ENCODE results near the gene EMP1.

DNA sequence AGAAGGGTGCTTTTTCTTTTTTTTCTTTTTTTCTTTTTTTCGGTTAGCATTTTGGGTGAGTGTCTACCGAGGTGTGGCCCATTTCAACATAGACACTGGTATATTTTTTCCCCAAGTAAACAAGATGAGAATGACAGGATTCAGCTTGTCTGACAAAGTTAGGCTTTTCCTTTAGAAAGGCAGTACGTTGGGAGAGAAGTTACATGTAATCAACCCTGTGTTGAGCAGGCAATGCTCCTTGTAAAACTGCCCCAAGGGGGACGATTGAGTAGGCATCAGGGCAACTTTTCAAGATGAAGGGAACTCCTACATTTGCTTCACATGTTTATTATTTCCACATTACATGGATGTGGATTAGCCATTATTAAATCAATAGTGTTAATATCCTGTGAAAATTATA lies 1.7 kb downstream of the EMP1 start:
- TF ChIP-seq, protein P1, sequence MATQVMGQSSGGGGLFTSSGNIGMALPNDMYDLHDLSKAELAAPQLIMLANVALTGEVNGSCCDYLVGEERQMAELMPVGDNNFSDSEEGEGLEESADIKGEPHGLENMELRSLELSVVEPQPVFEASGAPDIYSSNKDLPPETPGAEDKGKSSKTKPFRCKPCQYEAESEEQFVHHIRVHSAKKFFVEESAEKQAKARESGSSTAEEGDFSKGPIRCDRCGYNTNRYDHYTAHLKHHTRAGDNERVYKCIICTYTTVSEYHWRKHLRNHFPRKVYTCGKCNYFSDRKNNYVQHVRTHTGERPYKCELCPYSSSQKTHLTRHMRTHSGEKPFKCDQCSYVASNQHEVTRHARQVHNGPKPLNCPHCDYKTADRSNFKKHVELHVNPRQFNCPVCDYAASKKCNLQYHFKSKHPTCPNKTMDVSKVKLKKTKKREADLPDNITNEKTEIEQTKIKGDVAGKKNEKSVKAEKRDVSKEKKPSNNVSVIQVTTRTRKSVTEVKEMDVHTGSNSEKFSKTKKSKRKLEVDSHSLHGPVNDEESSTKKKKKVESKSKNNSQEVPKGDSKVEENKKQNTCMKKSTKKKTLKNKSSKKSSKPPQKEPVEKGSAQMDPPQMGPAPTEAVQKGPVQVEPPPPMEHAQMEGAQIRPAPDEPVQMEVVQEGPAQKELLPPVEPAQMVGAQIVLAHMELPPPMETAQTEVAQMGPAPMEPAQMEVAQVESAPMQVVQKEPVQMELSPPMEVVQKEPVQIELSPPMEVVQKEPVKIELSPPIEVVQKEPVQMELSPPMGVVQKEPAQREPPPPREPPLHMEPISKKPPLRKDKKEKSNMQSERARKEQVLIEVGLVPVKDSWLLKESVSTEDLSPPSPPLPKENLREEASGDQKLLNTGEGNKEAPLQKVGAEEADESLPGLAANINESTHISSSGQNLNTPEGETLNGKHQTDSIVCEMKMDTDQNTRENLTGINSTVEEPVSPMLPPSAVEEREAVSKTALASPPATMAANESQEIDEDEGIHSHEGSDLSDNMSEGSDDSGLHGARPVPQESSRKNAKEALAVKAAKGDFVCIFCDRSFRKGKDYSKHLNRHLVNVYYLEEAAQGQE (IDR thresholded peaks at IDR 0.05; ENCODE audit: insufficient read depth in 1 of 2, low read depth in 2 of 2, low read length in 1 of 2): no peak
- TF ChIP-seq, protein P2, sequence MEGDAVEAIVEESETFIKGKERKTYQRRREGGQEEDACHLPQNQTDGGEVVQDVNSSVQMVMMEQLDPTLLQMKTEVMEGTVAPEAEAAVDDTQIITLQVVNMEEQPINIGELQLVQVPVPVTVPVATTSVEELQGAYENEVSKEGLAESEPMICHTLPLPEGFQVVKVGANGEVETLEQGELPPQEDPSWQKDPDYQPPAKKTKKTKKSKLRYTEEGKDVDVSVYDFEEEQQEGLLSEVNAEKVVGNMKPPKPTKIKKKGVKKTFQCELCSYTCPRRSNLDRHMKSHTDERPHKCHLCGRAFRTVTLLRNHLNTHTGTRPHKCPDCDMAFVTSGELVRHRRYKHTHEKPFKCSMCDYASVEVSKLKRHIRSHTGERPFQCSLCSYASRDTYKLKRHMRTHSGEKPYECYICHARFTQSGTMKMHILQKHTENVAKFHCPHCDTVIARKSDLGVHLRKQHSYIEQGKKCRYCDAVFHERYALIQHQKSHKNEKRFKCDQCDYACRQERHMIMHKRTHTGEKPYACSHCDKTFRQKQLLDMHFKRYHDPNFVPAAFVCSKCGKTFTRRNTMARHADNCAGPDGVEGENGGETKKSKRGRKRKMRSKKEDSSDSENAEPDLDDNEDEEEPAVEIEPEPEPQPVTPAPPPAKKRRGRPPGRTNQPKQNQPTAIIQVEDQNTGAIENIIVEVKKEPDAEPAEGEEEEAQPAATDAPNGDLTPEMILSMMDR (IDR thresholded peaks at IDR 0.05): no peak
- TF ChIP-seq POLR2AphosphoS5 (IDR thresholded peaks at IDR 0.05; ENCODE audit: low read depth, low read length) (no peak), TCF7L2 (IDR thresholded peaks at IDR 0.05; ENCODE audit: low read depth, low read length) (no peak)
